Left lung (tissue), 10 donors: ENCODE measurements around the gene SPTBN4. TPM values are rescaled to one million over a fixed set of nuclear protein-coding genes. Genes with fewer than 3 reads are reported as not detected.

Experiments used
- ATAC-seq: fragments of 200-7000 bp; cut with Tn5 transposase; one replicate; pipeline ENCODE4 v1.9.1; 2020; ENCODE audit warnings: moderate library complexity
- DNase-seq, 4 donors: peaks; one replicate each; pipeline ENCODE4 v3.0.0-alpha.2; 2013 to 2020
- H3K27ac ChIP-seq, 2 donors: fragments of 200-600 bp; sonication (generic) in 1 of 2; one replicate each; pipeline versions ENCODE4 v1.5.0 to v1.8.0; 2020 to 2021
- H3K27me3 ChIP-seq, 2 donors: fragments of 200-600 bp; sonication (generic) in 1 of 2; one replicate each; pipeline versions ENCODE4 v1.5.0 to v1.8.0; 2020 to 2021
- H3K36me3 ChIP-seq, 2 donors: fragments of 200-600 bp; sonication (generic) in 1 of 2; one replicate each; pipeline versions ENCODE4 v1.5.0 to v1.8.0; 2020 to 2021
- H3K4me1 ChIP-seq, 2 donors: fragments of 200-600 bp; one replicate each; pipeline ENCODE4 v1.8.0; 2021
- H3K4me3 ChIP-seq, 2 donors: fragments of 200-600 bp; sonication (generic) in 1 of 2; one replicate each; pipeline versions ENCODE4 v1.5.0 to v1.8.0; 2020 to 2021; ENCODE audit warnings: mild to moderate bottlenecking in 1 of 2
- H3K9me3 ChIP-seq, 2 donors: fragments of 200-600 bp; sonication (generic) in 1 of 2; one replicate each; pipeline versions ENCODE4 v1.5.0 to v1.8.0; 2020 to 2021
- CTCF ChIP-seq, 2 donors: fragments of 200-600 bp; sonication (generic) in 1 of 2; IDR thresholded peaks; one replicate each; pipeline versions ENCODE4 v1.5.0 to v1.8.0; 2021; ENCODE audit warnings: antibody characterized with exemption in 2 of 2
- intact Hi-C, 2 donors: fragments of 100-400 bp; cut with DNase I; formaldehyde crosslinking; loops; one replicate each; pipeline versions ENCODE4 v1.11.2 to v1.14.2; 2022
- polyA plus RNA-seq, 6 donors: library from polyadenylated mRNA; unstranded; fragments of 120-200 nt; gene quantifications; one replicate each; pipeline ENCODE4 v1.2.1, GENCODE V29; 2013; ENCODE audit not compliant: insufficient read length in 6 of 6
- total RNA-seq, 2 donors: library from RNA; stranded (reverse); fragmentation: NEBNext Ultra II Directional; extraction: Animal tissue kit (Norgen Biotek cat#: 25700); gene quantifications; one replicate each; pipeline ENCODE4 v1.2.1, GENCODE V29; 2021
- donor health status: DM: no; HTN: yes; CAD: no.
- donor health status: DM: no; HTN: no; CAD: no.

SPTBN4 gene
- total and polyA plus RNA-seq, 8 donors, result 0.42 to 2.5 (median 1.3) TPM

GRCh38 chr19:40486017-40486416 is 19.2 kb downstream of the SPTBN4 start:
- H3K36me3 ChIP-seq, result no peaks in the 10 kb centered on the region
- no peak overlapping the region for H3K27ac ChIP-seq
- DNase-seq (no peak), ATAC-seq (no peak)
- no peaks in the 10 kb centered on the region for H3K9me3 ChIP-seq
- intact Hi-C loops, result no loop called here
- no peak overlapping the region for H3K4me3 ChIP-seq
- H3K27me3 ChIP-seq, result peaks cover 0 to 47% of the 10 kb centered on the region in 2 donors
- no peaks in the 10 kb centered on the region for H3K4me1 ChIP-seq
- no peak for TF ChIP-seq CTCF (IDR thresholded peaks at IDR 0.05)

- ATAC-seq, result no peak
- TF ChIP-seq CTCF (IDR thresholded peaks at IDR 0.05), result no peak
Measured at GRCh38 chr19:40489882-40490230, 23.1 kb downstream of the SPTBN4 start.

GRCh38 chr19:40492274-40492673 is 25.5 kb downstream of the SPTBN4 start:
- intact Hi-C loops, result no loop called here
- Histone ChIP-seq H3K4me3 (no peak overlapping the region), H3K36me3 (no peaks in the 10 kb centered on the region), H3K4me1 (no peaks in the 10 kb centered on the region), H3K27ac (no peak overlapping the region), H3K9me3 (no peaks in the 10 kb centered on the region), H3K27me3 (peaks cover 0 to 35% of the 10 kb centered on the region in 2 donors)
- no peak for ATAC-seq
- TF ChIP-seq CTCF (IDR thresholded peaks at IDR 0.05), result no peak
- DNase-seq, result no peak

More at GRCh38 chr19:40489882-40490230, 23.1 kb downstream of the SPTBN4 start:
- intact Hi-C loops, result no loop called here
- peak in 1 of 4 donors; percentile 76 for DNase-seq
- peaks cover 0 to 53% of the 10 kb centered on the region in 2 donors for H3K27me3 ChIP-seq
- H3K27ac ChIP-seq, result no peak overlapping the region
- no peak overlapping the region for H3K4me3 ChIP-seq
- no peaks in the 10 kb centered on the region for H3K9me3 ChIP-seq
- H3K36me3 ChIP-seq, result no peaks in the 10 kb centered on the region
- H3K4me1 ChIP-seq, result no peaks in the 10 kb centered on the region

- DNase-seq (no peak), ATAC-seq (no peak)
- Histone ChIP-seq H3K27ac (no peak overlapping the region), H3K27me3 (peaks cover 0 to 20% of the 10 kb centered on the region in 2 donors), H3K36me3 (no peaks in the 10 kb centered on the region), H3K4me1 (no peaks in the 10 kb centered on the region), H3K4me3 (no peak overlapping the region), H3K9me3 (no peaks in the 10 kb centered on the region)
- intact Hi-C loops, result no loop called here
- no peak for TF ChIP-seq CTCF (IDR thresholded peaks at IDR 0.05)
Measured at GRCh38 chr19:40493778-40494177, 27.0 kb downstream of the SPTBN4 start.

GRCh38 chr19:40494191-40494838 is 27.5 kb downstream of the SPTBN4 start:
- no peak overlapping the region for H3K27ac ChIP-seq
- intact Hi-C loops, result no loop called here

More at GRCh38 chr19:40494191-40494838, 27.5 kb downstream of the SPTBN4 start:
- no peaks in the 10 kb centered on the region for H3K4me1 ChIP-seq
- H3K36me3 ChIP-seq, result no peaks in the 10 kb centered on the region
- H3K27me3 ChIP-seq, result peaks cover 0 to 14% of the 10 kb centered on the region in 2 donors
- H3K9me3 ChIP-seq, result no peaks in the 10 kb centered on the region
- no peak for TF ChIP-seq CTCF (IDR thresholded peaks at IDR 0.05)
- ATAC-seq (no peak), DNase-seq (no peak)
- H3K4me3 ChIP-seq, result no peak overlapping the region
